A549 (cell line): Measurements from ENCODE around the gene GOLM1. TPM values are rescaled to one million over a fixed set of nuclear protein-coding genes. Genes with fewer than 3 reads are reported as not detected.

Experiments used
- ATAC-seq, 2 experiments: fragments of 200-7000 bp in 1 of 2; fragments of >200 bp in 1 of 2; cut with Nextera tagmentation in 1 of 2; cut with Tn5 transposase in 1 of 2; 3 replicates each; pipeline versions ENCODE4 v1.8.0 to v1.9.1; 2018 to 2020; ENCODE audit warnings: mild to moderate bottlenecking in 1 of 2, moderate library complexity in 1 of 2
- CTCF ChIA-PET: fragments of 300-600 bp; sonication (Branson Sonifier 250); formaldehyde crosslinking; extraction: SDS; loops from one replicate; lab custom pipeline; 2021; ENCODE audit warnings: antibody characterized with exemption, inconsistent platforms; lab: Yijun Ruan, JAX
- POLR2A ChIA-PET: fragments of 350-600 bp; formaldehyde crosslinking; extraction: SDS; loops from one replicate; lab custom pipeline; 2021; ENCODE audit warnings: antibody characterized with exemption, inconsistent platforms; lab: Yijun Ruan, JAX
- DNase-seq, 2 experiments: peaks; one replicate each; pipeline versions ENCODE4 v3.0.0 to v3.0.0-alpha.2; 2011 to 2016; ENCODE audit warnings: low read depth in 1 of 2, low spot score in 1 of 2
- FAIRE-seq: peaks from 2 replicates; lab custom pipeline; 2011; peaks lifted over from hg19 to GRCh38; lab: Jason Lieb, UNC
- H3K27ac ChIP-seq, 2 experiments: fragments of >200 bp; sonication (Bioruptor Twin); formaldehyde crosslinking; 3 replicates each; pipeline ENCODE4 v1.5.1; 2016 to 2017
- H3K4me1 ChIP-seq: fragments of >200 bp; sonication (Bioruptor Twin); formaldehyde crosslinking; 3 replicates; pipeline ENCODE4 v1.6.1; 2016
- H3K4me2 ChIP-seq: fragments of >200 bp; sonication (Bioruptor Twin); formaldehyde crosslinking; 3 replicates; pipeline ENCODE4 v1.6.1; 2016
- H3K4me3 ChIP-seq: fragments of >200 bp; sonication (Bioruptor Twin); formaldehyde crosslinking; 3 replicates; pipeline ENCODE4 v1.5.1; 2016
- H3K9me3 ChIP-seq: fragments of >200 bp; sonication (Bioruptor Twin); formaldehyde crosslinking; 3 replicates; pipeline ENCODE4 v1.6.1; 2016
- ATOH8 ChIP-seq: fragments of 250-450 bp; sonication (Bioruptor Pico); IDR thresholded peaks from 2 replicates; pipeline ENCODE4 v1.5.0; 2020; ENCODE audit warnings: low read depth, mild to moderate bottlenecking, moderate library complexity
- BHLHE40 ChIP-seq: IDR thresholded peaks from 2 replicates; pipeline ENCODE4 v1.6.1; 2012; ENCODE audit warnings: low read depth, low read length, inconsistent platforms
- CTCF ChIP-seq: fragments of >200 bp; sonication (Bioruptor Twin); formaldehyde crosslinking; IDR thresholded peaks from 3 replicates; pipeline ENCODE4 v1.5.1; 2016
- EHMT2 ChIP-seq: fragments of 200-600 bp; sonication (generic); IDR thresholded peaks from 2 replicates; pipeline ENCODE4 v1.6.1; 2016; ENCODE audit warnings: antibody characterized with exemption, low read depth, mild to moderate bottlenecking, moderate library complexity
- ELK1 ChIP-seq: fragments of 150-350 bp; IDR thresholded peaks from 2 replicates; pipeline ENCODE4 v1.6.1; 2014; ENCODE audit warnings: low read depth, mild to moderate bottlenecking, low read length
- EP300 ChIP-seq, 2 experiments: fragments of >200 bp; sonication (Bioruptor Twin); formaldehyde crosslinking; IDR thresholded peaks; 2 replicates in 1 of 2; 3 replicates in 1 of 2; pipeline ENCODE4 v1.6.1; 2016 to 2017
- ESRRA ChIP-seq: fragments of 150-350 bp; IDR thresholded peaks from 2 replicates; pipeline ENCODE4 v1.6.1; 2014; ENCODE audit warnings: mild to moderate bottlenecking, low read length, borderline replicate concordance
- FOSB ChIP-seq: fragments of 250-450 bp; sonication (Bioruptor Pico); IDR thresholded peaks from 2 replicates; pipeline ENCODE4 v1.5.0; 2020; ENCODE audit warnings: mild to moderate bottlenecking, moderate library complexity
- FOSL2 ChIP-seq, 2 experiments: fragments of 450-650 bp in 1 of 2; fragments of >200 bp in 1 of 2; sonication (Bioruptor Twin) in 1 of 2; formaldehyde crosslinking; IDR thresholded peaks; 2 replicates each; pipeline versions ENCODE4 v1.5.0 to v1.6.1; 2016 to 2020; ENCODE audit warnings: mild to moderate bottlenecking in 1 of 2, moderate library complexity in 1 of 2
- GATA3 ChIP-seq: IDR thresholded peaks from 2 replicates; pipeline ENCODE4 v1.6.1; 2012; ENCODE audit warnings: borderline replicate concordance
- HEYL ChIP-seq: fragments of 250-450 bp; sonication (Bioruptor Pico); IDR thresholded peaks from 2 replicates; pipeline ENCODE4 v1.8.0; 2021; ENCODE audit warnings: mild to moderate bottlenecking, moderate library complexity
- HOXA7 ChIP-seq: fragments of 250-450 bp; sonication (Bioruptor Pico); IDR thresholded peaks from 2 replicates; pipeline ENCODE4 v1.5.0; 2020; ENCODE audit warnings: mild to moderate bottlenecking, moderate library complexity
- KDM1A ChIP-seq: fragments of 200-600 bp; sonication (generic); IDR thresholded peaks from 2 replicates; pipeline ENCODE4 v1.6.1; 2016; ENCODE audit warnings: low read depth, mild to moderate bottlenecking
- KDM5A ChIP-seq: fragments of 200-600 bp; sonication (generic); IDR thresholded peaks from 2 replicates; pipeline ENCODE4 v1.6.1; 2016; ENCODE audit warnings: antibody characterized with exemption, mild to moderate bottlenecking
- MAZ ChIP-seq: fragments of 150-350 bp; IDR thresholded peaks from 2 replicates; pipeline ENCODE4 v1.6.1; 2014; ENCODE audit warnings: antibody characterized with exemption, low read depth, low read length, borderline replicate concordance
- NFE2L2 ChIP-seq: fragments of 150-350 bp; conservative IDR thresholded peaks from 2 replicates; pipeline ENCODE4 v1.6.1; 2014; ENCODE audit warnings: low read length
- NPAS2 ChIP-seq: fragments of 250-450 bp; sonication (Bioruptor Pico); IDR thresholded peaks from 2 replicates; pipeline ENCODE4 v1.8.0; 2022; ENCODE audit warnings: mild to moderate bottlenecking, moderate library complexity, borderline replicate concordance
- NR3C1 ChIP-seq: fragments of >200 bp; sonication (Bioruptor Twin); formaldehyde crosslinking; IDR thresholded peaks from 3 replicates; pipeline ENCODE4 v1.6.1; 2017
- PBX3 ChIP-seq: IDR thresholded peaks from 2 replicates; pipeline ENCODE4 v1.6.1; 2012
- POLR2A ChIP-seq: IDR thresholded peaks from 2 replicates; pipeline ENCODE4 v1.6.1; 2012; ENCODE audit warnings: mild to moderate bottlenecking, low read length
- SREBF2 ChIP-seq: fragments of 450-650 bp; IDR thresholded peaks from 2 replicates; pipeline ENCODE4 v1.6.1; 2014; ENCODE audit warnings: mild to moderate bottlenecking, moderate library complexity
- TFCP2L1 ChIP-seq: fragments of 250-450 bp; sonication (Bioruptor Pico); IDR thresholded peaks from 2 replicates; pipeline ENCODE4 v1.5.0; 2021; ENCODE audit warnings: mild to moderate bottlenecking
- TP53 ChIP-seq: fragments of 250-450 bp; sonication (Bioruptor Pico); IDR thresholded peaks from 2 replicates; pipeline ENCODE4 v1.5.0; 2021; ENCODE audit warnings: mild to moderate bottlenecking, moderate library complexity
- ZNF302 ChIP-seq: fragments of 250-450 bp; sonication (Bioruptor Pico); IDR thresholded peaks from 2 replicates; pipeline ENCODE4 v1.9.0; 2021; ENCODE audit warnings: inconsistent platforms, mild to moderate bottlenecking, moderate library complexity
- ZSCAN20 ChIP-seq: fragments of 250-450 bp; sonication (Bioruptor Pico); IDR thresholded peaks from 2 replicates; pipeline ENCODE4 v1.8.0; 2022; ENCODE audit warnings: mild to moderate bottlenecking, moderate library complexity
- WGBS: methylation state at CpG from one replicate; pipeline ENCODE4 v1.1.6; 2017; ENCODE audit errors: missing lambda C conversion rate; 5-methylcytosine and 5-hydroxymethylcytosine counted together
- polyA plus RNA-seq, 4 experiments: library from polyadenylated mRNA; depleted of rRNA in 3 of 4; stranded (reverse); fragments of >200 nt; fragmentation: RNase III in 1 of 4; extraction: RNeasy Plus Mini Kit Qiagen cat#74134 plus additional on column Dnase treatment in 1 of 4; gene quantifications; 2 replicates in 3 of 4; 3 replicates in 1 of 4; pipeline ENCODE4 v1.2.3, GENCODE V29; 2011 to 2017

GOLM1 gene
- polyA plus RNA-seq, 2 of the 4 experiments (the other 2 are of a cell fraction), result 136 to 145 TPM

GRCh38 chr9:86064220-86064619 is 35.1 kb downstream of the GOLM1 start:
- H3K4me3 ChIP-seq, result no peak overlapping the region
- WGBS, result 99% methylated on average over 2 of the region's 2 CpGs
- ChIA-PET CTCF (no interaction called here), POLR2A (no interaction called here)
- DNase-seq (no peak), FAIRE-seq (no peak), ATAC-seq (no peak)
- TF ChIP-seq SREBF2 (no peak), KDM1A (no peak), TP53 (no peak), NPAS2 (no peak), ATOH8 (no peak), NR3C1 (no peak), TFCP2L1 (CRISPR knock-in tag) (no peak), MAZ (no peak), FOSL2 (IDR thresholded peaks at IDR 0.05) (no peak), FOSL2 (CRISPR knock-in tag; IDR thresholded peaks at IDR 0.05) (no peak), ZNF302 (CRISPR knock-in tag) (no peak), NFE2L2 (no peak)
- H3K4me1 ChIP-seq, result peaks cover 14% of the 10 kb centered on the region; the same call in 2 of the 3 replicates
- no peaks in the 10 kb centered on the region for H3K9me3 ChIP-seq
- no peak overlapping the region for H3K4me2 ChIP-seq
- H3K27ac ChIP-seq, result no peak overlapping the region

GRCh38 chr9:86062845-86063693 is 36.3 kb downstream of the GOLM1 start:
- FAIRE-seq (no peak), ATAC-seq (peak; percentile 41 to 55; a peak in 3 of 6 replicates), DNase-seq (no peak)
- CTCF ChIA-PET, result interaction anchor here (1.2 to 1.7 kb wide), 2 partner anchors 20 to 175 kb away, joined by 3 to 4 read pairs; no protein-coding TSS in a partner anchor
- Histone ChIP-seq H3K4me2 (no peak overlapping the region), H3K4me1 (peaks cover 14% of the 10 kb centered on the region; the same call in 2 of the 3 replicates), H3K9me3 (no peaks in the 10 kb centered on the region), H3K4me3 (no peak overlapping the region), H3K27ac (0 out of 6 replicates have a peak overlapping the region, but pooled peaks of 1 of the 2 experiments have one; percentile 22)
- 74% methylated on average over 16 of the region's 16 CpGs for WGBS
- POLR2A ChIA-PET, result no interaction called here
- TF ChIP-seq KDM1A (no peak), ATOH8 (no peak), KDM5A (no peak), HEYL (no peak)

- peak; percentile 18 to 31; a peak in 1 of 6 replicates for ATAC-seq
- no peak overlapping the region for H3K27ac ChIP-seq
- no peak overlapping the region for H3K4me2 ChIP-seq
- DNase-seq, result no peak
- ChIA-PET CTCF (interaction anchor here (1.6 to 1.7 kb wide), 2 partner anchors 140 to 176 kb away, joined by 3 to 4 read pairs; no protein-coding TSS in a partner anchor), POLR2A (no interaction called here)
- no peak for FAIRE-seq
- no peaks in the 10 kb centered on the region for H3K9me3 ChIP-seq
- peaks cover 14% of the 10 kb centered on the region; the same call in 2 of the 3 replicates for H3K4me1 ChIP-seq
- WGBS, result 75% methylated on average over 8 of the region's 11 CpGs
- no peak overlapping the region for H3K4me3 ChIP-seq
- TF ChIP-seq BHLHE40, result no peak
- no peak for TF ChIP-seq EHMT2
- no peak for TF ChIP-seq TFCP2L1 (CRISPR knock-in tag)
- TF ChIP-seq ESRRA, result no peak
- no peak for TF ChIP-seq GATA3
- no peak for TF ChIP-seq HOXA7 (CRISPR knock-in tag)
- no peak for TF ChIP-seq FOSB (CRISPR knock-in tag)
- TF ChIP-seq POLR2A, result no peak
- no peak for TF ChIP-seq CTCF
- TF ChIP-seq SREBF2, result no peak
- TF ChIP-seq ELK1, result no peak
- no peak for TF ChIP-seq ZSCAN20
- no peak for TF ChIP-seq PBX3
- no peak for TF ChIP-seq TP53
- no peak for TF ChIP-seq EP300 (IDR thresholded peaks at IDR 0.05)
These were observed 37.2 kb downstream of the GOLM1 start for GRCh38 chr9:86061972-86062739.
